GM10248 (cell line): ENCODE data around the gene TRIM3.

Source experiments
- CTCF ChIA-PET: fragments of 300-600 bp; sonication (Branson Sonifier 250); formaldehyde crosslinking; extraction: SDS; loops from one replicate; lab custom pipeline; 2021; ENCODE audit warnings: antibody characterized with exemption; lab: Yijun Ruan, JAX
- POLR2A ChIA-PET: fragments of 350-650 bp; sonication (Branson Sonifier 250); formaldehyde crosslinking; extraction: SDS; loops from one replicate; lab custom pipeline; 2020; ENCODE audit warnings: antibody characterized with exemption; lab: Yijun Ruan, JAX
- DNase-seq: peaks from one replicate; pipeline ENCODE4 v3.0.0; 2012; ENCODE audit errors: extremely low spot score
- TF ChIP-seq, protein P1 (sequence below): IDR thresholded peaks from 2 replicates; pipeline ENCODE4 v1.5.1; 2012; ENCODE audit warnings: mild to moderate bottlenecking, low read depth; ENCODE audit errors: extremely low read depth, missing control alignments, control extremely low read depth

Gene TRIM3

DNA sequence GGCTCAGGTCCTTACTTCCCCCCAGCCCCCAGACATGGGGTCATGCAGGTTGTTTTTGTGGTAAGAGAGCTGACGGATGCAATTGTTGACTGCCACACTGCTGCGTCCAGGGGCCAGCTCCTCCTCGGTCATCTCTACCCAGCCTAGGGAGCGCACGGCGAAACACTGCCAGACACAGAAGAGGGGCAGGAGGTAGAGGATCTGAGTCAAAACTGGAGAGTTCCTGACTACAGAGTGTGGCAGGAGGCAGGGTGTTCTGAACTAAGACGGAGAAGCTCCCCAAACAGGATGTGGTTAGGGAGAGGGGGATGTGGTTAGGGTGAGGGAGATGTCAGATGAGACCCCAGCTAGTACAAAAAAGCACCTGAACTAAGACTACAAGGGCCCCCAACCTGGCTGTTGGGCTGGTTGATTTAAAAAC, 71.2 kb downstream of the TRIM3 start:
- TF ChIP-seq, protein P1, sequence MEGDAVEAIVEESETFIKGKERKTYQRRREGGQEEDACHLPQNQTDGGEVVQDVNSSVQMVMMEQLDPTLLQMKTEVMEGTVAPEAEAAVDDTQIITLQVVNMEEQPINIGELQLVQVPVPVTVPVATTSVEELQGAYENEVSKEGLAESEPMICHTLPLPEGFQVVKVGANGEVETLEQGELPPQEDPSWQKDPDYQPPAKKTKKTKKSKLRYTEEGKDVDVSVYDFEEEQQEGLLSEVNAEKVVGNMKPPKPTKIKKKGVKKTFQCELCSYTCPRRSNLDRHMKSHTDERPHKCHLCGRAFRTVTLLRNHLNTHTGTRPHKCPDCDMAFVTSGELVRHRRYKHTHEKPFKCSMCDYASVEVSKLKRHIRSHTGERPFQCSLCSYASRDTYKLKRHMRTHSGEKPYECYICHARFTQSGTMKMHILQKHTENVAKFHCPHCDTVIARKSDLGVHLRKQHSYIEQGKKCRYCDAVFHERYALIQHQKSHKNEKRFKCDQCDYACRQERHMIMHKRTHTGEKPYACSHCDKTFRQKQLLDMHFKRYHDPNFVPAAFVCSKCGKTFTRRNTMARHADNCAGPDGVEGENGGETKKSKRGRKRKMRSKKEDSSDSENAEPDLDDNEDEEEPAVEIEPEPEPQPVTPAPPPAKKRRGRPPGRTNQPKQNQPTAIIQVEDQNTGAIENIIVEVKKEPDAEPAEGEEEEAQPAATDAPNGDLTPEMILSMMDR: no peak
- CTCF ChIA-PET: interaction anchor here (0.7 to 8.2 kb wide), 14 partner anchors 9 to 129 kb away, joined by 3 to 63 read pairs (median 6); partner anchors contain the start of genes APBB1, HPX and SMPD1
- DNase-seq: peak; percentile 77
- POLR2A ChIA-PET: interaction anchor here (0.5 to 1.0 kb wide), 2 partner anchors 17 to 1584 kb away, joined by 5 to 12 read pairs; partner anchors contain the start of gene APBB1

- ChIA-PET CTCF (interaction anchor here (0.8 to 8.2 kb wide), 10 partner anchors 9 to 129 kb away, joined by 3 to 63 read pairs (median 6); partner anchors contain the start of genes APBB1, HPX and SMPD1), POLR2A (interaction anchor here (0.5 to 1.0 kb wide), 2 partner anchors 17 to 1584 kb away, joined by 5 to 12 read pairs; partner anchors contain the start of gene APBB1)
- TF ChIP-seq, protein P1: no peak
- peak; percentile 51 for DNase-seq
These were observed 71.7 kb downstream of the TRIM3 start for GRCh38 chr11:6402061-6402470.

DNA sequence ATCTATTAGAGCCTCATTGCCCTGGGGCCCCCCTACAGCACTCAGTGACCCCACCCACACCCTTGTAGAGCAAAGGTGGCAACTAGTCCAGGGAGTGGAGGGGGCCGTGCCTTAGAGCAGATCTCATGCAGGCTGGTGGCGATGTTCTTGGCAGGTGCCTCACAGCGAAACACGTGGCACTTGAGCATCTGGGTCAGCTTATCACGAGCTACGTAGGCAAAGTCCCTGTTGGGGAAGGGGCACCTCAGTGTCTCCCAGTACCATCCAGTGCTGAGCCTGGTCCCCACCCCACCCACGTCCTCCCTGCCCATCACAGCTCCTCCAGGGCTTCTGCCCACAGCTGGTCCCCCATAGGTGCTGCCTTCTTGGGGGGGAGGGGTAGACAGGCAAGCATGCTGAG, 72.3 kb downstream of the TRIM3 start:
- TF ChIP-seq, protein P1: no peak
- CTCF ChIA-PET: interaction anchor here (0.8 to 8.2 kb wide), 7 partner anchors 11 to 42 kb away, joined by 3 to 63 read pairs (median 6); partner anchors contain the start of genes HPX and SMPD1
- no peak for DNase-seq
- POLR2A ChIA-PET: no interaction called here

DNA sequence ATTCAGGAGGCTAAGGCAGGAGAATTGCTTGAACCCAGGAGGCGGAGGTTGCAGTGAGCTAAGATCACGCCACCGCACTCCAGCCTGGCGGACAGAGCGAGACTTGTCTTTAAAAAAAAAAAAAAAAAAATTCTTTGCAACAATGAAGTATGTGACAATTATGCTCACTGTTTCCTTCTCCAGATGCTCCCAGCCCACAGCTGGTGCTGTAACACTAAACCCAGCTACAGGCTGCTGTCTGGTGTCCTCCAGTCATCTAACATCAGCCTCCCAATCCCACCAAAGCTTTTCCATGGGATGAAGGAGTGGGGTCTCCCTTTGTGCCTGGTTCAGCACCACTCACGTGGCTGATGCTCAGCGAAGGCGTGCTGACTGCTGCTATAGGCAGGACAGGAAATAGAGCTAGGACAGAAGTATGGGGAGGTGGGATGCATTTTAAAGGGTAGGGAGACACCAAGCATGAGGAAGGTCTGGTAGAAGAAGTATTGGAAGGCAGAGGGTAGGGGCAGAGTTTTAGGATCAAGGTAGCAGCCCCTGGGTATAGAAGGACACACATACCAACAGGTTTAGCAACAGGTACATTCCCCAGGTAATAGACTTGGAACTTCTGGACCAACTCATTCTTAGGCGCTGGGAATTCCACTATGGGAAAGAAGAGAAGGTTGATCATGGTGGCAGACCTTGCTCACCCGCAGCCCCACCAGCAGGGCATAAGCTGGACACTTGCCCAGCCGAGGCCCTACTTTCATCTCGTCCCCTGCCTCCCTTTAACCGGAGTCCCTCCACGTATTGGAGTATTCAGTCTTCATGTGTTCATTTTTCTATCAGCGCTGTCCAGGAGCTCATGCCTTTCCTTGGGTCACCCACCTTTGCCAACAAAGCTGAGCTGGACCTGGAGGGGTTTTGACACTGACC, 73.1 kb downstream of the TRIM3 start:
- ChIA-PET POLR2A (no interaction called here), CTCF (interaction anchor here (0.6 to 8.2 kb wide), 7 partner anchors 9 to 43 kb away, joined by 3 to 63 read pairs (median 5); partner anchors contain the start of gene HPX)
- no peak for DNase-seq
- TF ChIP-seq, protein P1: no peak
